ENCODE results near the gene PTPRJ. TPM values are rescaled to one million over a fixed set of nuclear protein-coding genes. Genes with fewer than 3 reads are reported as not detected.
"Not testable (repeated sequence)": the region's sequence is repeated elsewhere in the genome, so short reads cannot be mapped to it uniquely, and the experiment has no call there.

The PTPRJ gene
- total RNA-seq, 1 donor from 2014 or later = 53.4 TPM

DNA sequence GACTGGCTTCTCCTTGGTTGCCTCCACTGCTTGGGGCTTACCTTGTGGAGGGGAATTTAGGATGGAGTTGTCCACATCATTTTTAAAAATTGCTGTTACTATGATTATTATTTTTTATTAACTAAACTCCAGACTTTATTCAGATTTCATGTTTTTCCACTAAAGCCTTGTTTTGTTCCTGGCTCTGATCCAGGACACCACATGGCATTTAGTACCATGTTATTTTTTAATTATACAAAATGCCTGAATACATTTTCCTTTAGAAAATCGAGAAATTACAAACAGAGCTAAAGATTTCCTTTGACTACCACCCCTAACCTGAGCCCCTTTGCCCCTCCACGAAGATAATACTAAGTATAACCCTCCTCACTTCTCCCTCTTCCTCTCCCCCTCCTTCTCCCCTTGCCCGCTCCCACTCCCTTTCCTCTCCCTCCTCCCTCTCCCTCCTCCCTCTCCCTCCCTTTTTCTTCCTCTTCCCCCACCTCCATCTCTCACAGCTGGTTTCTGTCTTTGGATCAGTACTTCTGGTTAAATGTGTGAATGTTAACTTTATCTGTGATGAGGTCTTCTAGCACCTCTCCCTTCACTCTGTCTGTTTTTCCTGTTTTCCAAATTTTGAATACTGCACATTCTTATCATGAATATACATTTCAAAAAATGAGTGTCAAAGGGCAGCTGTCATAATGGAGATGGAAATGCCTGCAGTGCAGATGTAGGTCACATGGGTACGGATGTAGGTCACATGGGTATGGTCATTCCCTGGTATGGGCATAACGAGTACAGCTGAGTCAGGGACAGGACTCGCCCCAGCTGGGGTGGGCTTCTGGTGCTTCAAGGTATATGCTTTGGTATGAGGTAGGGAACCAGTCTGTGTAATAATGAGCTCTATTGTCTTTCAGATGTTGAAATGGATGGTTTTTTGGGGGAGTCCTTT, 181.9 kb downstream of the PTPRJ start:
- DNase-seq (ENCODE audit: low spot score) = no peak

DNA sequence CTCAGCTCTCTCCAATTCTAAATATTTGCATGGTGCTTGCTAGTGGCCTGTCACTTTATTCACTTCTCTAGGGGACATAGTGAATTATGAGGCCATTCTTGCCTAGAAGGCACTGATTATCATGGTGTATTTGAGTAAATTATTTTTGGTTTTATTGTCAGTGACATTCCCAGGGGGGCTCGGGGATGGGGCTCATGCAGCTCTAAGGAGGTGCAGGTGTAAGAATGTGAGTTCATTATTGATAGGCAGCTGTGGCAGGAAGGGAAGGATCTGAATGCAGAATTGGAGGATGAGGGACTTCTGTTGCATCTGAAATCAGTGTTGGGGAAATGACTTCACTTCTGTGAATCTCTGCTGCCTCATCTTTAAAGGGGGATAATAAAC, 182.5 kb downstream of the PTPRJ start:
- DNase-seq (ENCODE audit: low spot score) = no peak

DNA sequence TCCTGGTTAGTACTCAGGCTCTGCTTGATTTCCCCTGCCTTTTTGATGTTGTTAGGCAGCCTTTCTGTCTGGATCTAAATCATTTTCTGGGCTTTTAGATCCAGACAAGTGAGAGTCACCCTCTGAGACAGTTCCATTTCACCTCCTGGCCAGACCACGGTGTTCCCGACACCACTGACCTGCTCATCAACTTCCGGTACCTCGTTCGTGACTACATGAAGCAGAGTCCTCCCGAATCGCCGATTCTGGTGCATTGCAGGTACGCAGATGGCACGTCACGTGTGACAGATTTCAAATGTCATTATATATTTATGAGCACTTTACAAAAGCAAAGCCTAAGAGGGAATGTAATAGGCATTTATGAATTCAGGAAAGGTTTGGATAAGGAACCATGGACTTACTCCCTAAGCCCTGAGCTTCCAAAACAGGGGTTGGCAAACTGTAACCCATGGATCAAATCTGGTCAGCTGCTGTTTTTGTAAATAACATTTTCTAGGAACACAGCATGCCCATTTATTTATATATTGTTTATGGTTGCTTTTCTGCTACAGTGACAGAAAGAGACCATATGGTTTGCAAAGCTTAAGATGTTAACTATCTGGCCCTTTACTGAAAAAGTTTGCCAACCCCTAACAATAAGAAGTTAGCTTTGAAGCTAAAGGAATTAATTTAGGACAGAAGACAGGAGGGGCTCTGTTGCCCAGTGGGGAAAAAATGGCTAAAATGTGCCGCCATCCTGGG, 183.2 kb downstream of the PTPRJ start:
- no peak for DNase-seq (ENCODE audit: low spot score)

DNA sequence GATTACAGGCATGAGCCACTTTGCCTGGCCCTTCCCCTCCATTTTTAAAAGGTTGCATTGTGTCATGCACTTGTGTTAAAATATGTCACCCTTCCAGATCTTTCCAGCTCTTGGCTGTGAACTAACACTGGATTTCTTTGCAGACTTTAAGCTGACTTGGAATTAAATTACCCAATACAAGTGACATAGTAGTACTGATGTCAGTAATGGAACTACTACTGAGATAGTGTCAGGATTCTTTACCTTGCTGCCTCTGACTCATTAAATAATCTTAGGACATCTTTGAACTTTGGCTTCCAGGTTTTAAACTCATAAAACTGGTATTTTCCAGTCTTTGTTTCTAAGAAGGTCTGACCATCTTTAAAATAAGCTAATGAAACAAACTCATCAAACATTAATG, 184.5 kb downstream of the PTPRJ start:
- no peak for DNase-seq (ENCODE audit: low spot score)

DNA sequence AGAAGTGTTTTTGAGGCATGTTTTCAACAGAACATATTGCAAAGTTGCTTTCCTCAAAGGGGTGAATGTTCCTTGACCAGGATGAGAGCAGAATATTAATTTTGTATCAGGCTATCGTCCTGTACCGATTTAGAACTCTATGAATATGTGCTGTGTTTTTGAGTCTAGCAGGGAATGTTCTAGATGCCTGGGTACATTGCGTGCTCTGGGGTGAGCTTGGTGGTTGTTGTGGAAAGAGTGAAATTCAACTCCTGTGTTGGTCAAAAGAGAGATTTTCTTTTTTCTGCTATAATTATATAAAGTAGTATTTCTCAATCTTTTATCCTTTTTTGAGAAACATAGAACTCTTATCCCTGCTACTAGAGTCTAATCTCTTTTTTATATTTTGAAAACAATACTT, 185.1 kb downstream of the PTPRJ start:
- DNase-seq (ENCODE audit: low spot score) = no peak

- no peak for DNase-seq (ENCODE audit: low spot score)
These were observed 187.0 kb downstream of the PTPRJ start for GRCh38 chr11:48167380-48167779.

GRCh38 chr11:48168815-48169214, 188.5 kb downstream of the PTPRJ start:
- no peak for DNase-seq (ENCODE audit: low spot score)

DNA sequence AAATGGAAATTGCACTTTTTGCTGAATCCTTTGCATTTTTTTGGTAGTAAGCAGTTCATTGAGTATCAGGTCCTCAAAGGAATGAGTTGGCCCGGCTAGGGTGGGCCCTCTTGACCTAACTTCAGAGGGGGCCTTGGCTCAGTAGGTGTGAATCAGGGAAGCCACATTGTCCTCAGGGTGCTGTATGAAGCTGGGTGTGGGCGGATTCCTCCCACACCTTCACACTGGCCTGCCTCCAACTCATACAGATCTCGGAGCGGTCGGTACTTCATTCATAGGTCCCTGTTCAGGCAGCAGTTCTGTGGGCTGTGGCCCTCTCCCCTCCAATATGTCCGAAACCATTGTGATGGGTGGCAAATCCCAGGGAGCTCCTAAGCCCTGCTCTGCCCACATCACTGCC, 188.9 kb downstream of the PTPRJ start:
- no peak for DNase-seq (ENCODE audit: low spot score)

- no peak for DNase-seq (ENCODE audit: low spot score)
These were observed 189.4 kb downstream of the PTPRJ start for GRCh38 chr11:48169717-48170116.

- DNase-seq (ENCODE audit: low spot score) = no peak
These were observed 190.2 kb downstream of the PTPRJ start for GRCh38 chr11:48170241-48171233.

DNA sequence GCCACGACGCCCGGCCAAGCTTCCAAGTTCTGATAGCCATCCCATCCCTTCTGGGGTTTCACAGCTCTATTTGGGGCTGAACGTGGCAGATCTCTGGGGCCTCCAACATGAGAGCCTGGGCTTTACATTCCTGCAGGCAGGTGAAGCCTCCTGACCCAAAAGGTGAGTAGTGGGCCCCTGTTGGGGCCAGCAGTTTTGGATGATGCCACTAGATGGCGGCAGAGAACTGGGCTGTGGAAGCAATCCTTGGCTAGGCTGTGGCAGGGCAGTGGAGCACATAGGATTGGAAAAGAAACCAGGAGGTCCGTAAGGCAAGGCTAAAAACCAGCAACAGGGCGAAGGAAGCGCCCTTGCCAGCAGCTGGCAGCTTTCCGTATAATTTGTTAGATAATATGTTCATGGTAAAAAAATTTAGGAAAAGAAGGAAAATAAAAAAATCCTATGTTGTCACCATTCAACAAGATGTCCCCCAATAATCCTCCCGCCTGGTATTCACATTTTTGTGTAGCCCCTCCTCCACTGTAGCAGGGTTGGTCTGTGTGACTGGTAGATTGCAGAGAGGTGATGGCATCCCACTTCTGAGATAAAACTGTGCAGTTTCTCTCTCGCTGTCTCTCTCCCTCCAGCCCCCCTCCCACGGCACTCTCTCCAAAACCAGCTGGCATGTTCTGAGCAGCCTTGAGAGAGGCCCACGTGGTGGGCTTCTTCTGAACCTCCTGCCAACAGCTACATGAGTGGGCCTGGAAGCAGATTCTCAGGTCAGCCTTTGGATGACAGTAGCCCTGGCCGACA, 192.7 kb downstream of the PTPRJ start:
- DNase-seq (ENCODE audit: low spot score) = peak; percentile 54

GRCh38 chr11:48177661-48178060, 197.3 kb downstream of the PTPRJ start:
- DNase-seq (ENCODE audit: low spot score) = no peak

GRCh38 chr11:48180627-48181026, 200.3 kb downstream of the PTPRJ start:
- no peak for DNase-seq (ENCODE audit: low spot score)

DNA sequence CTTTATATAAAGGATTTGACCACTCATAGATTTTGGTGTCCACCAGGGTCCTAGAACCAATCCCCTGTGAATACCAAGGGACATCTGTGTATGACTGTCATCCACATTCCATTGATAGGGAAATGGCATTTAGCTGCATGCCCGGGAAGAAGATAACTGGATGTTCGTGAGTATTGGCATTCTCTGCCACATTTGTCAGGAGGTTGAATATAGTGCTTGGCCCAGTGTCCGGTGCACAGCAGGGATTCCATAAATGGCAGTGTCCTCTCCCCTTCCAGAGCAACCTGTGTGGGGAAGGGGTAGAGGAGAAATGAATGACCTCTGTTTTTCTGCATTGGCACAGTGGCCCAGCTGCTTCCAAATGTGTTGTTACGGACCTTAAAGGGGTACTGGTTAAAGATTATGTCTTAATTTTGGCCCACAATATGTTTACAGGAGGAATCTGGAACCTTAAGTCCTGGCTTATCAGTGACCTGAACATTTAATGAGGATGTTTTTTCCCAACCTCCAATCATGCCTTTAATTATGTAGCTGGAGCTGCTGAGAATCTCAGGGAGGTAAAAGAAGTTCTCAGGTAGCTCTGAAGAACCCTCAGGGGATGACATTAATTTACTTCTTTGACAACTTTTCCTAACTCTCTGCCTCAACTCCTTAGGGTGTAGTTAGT, 202.6 kb downstream of the PTPRJ start:
- DNase-seq (ENCODE audit: low spot score) = no peak

- no peak for DNase-seq (ENCODE audit: low spot score)
These were observed 204.1 kb downstream of the PTPRJ start for GRCh38 chr11:48184452-48184851.

DNA sequence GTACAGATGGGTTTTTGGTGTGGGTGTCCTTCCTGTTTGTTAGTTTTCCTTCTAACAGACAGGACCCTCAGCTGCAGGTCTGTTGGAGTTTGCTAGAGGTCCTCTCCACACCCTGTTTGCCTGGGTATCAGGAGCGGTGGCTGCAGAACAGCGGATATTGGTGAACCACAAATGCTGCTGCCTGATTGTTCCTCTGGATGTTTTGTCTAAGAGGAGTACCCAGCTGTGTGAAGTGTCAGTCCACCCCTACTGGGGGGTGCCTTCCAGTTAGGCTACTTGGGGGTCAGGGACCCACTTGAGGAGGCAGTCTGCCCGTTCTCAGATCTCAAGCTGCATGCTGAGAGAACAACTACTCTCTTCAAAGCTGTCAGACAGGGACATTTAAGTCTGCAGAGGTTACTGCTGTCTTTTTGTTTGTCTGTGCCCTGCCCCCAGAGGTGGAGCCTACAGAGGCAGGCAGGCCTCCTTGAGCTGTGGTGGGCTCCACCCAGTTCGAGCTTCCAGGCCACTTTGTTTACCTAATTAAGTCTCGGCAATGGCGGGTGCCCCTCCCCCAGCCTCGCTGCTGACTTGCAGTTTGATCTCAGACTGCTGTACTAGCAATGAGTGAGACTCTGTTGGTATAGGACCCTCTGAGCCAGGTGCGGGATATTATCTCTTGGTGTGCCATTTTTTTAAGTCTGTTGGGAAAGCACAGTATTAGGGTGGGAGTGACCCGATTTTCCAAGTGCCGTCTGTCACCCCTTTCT, 210.7 kb downstream of the PTPRJ start:
- DNase-seq (ENCODE audit: low spot score) = not testable (repeated sequence)

- DNase-seq (ENCODE audit: low spot score) = no peak
These were observed 213.5 kb downstream of the PTPRJ start for GRCh38 chr11:48193876-48194275.

GRCh38 chr11:48207881-48208280, 227.5 kb downstream of the PTPRJ start:
- DNase-seq (ENCODE audit: low spot score) = no peak

DNA sequence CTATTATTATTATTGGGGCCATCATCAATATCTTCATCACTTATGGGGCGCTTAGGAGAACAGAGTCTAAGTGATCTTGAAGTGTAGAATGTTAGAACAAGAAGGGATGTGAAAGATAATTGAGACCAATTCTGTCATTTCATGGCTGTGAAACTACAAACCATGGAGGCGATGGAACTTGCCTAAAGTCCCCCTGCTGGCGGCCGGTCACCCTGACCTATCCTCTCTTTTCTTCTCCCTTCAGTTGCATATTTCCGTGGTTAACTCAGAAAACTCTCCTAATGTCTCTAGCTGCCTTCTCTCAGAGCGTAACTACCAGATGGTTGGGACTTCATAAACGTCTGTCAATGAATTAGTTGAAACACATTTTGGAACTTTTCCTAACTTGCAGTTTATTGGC, 229.7 kb downstream of the PTPRJ start:
- no peak for DNase-seq (ENCODE audit: low spot score)

- DNase-seq (ENCODE audit: low spot score) = no peak
These were observed 236.2 kb downstream of the PTPRJ start, which contains the start of gene OR4B1 for GRCh38 chr11:48216510-48216909. Gene OR4B1, plus strand, starts transcription at chr11:48216810. Its CDS starts 0 bp downstream, at chr11:48216810.

All from mucosa of gallbladder (tissue), 1 donor.